ENCODE results near the gene MX2.

Gene MX2

GRCh38 chr21:41319273-41319672 is 42.6 kb upstream of the MX2 start:
- H4K20me1 ChIP-seq (ENCODE audit: insufficient read depth, low read length), result no peaks in the 10 kb centered on the region
- no peaks in the 10 kb centered on the region for H3K4me1 ChIP-seq (ENCODE audit: low read length)
- no peaks in the 10 kb centered on the region for H3K27me3 ChIP-seq (ENCODE audit: low read depth, low read length)
- no peaks in the 10 kb centered on the region for H3K79me2 ChIP-seq (ENCODE audit: low read length)
- H2AFZ ChIP-seq (ENCODE audit: low read depth, low read length), result no peak overlapping the region
- no peak overlapping the region for H3K4me3 ChIP-seq (ENCODE audit: low read length)
- no peaks in the 10 kb centered on the region for H3K36me3 ChIP-seq (replicated peaks; ENCODE audit: low read depth, low read length)
- no peak overlapping the region for H3K4me2 ChIP-seq (ENCODE audit: low read length)
- peaks cover 3% of the 10 kb centered on the region; the same call in 1 of the 2 replicates for H3K9me3 ChIP-seq (ENCODE audit: insufficient read depth, low read length)
- H3K9ac ChIP-seq (ENCODE audit: low read length), result no peak overlapping the region
- TF ChIP-seq, protein P1, sequence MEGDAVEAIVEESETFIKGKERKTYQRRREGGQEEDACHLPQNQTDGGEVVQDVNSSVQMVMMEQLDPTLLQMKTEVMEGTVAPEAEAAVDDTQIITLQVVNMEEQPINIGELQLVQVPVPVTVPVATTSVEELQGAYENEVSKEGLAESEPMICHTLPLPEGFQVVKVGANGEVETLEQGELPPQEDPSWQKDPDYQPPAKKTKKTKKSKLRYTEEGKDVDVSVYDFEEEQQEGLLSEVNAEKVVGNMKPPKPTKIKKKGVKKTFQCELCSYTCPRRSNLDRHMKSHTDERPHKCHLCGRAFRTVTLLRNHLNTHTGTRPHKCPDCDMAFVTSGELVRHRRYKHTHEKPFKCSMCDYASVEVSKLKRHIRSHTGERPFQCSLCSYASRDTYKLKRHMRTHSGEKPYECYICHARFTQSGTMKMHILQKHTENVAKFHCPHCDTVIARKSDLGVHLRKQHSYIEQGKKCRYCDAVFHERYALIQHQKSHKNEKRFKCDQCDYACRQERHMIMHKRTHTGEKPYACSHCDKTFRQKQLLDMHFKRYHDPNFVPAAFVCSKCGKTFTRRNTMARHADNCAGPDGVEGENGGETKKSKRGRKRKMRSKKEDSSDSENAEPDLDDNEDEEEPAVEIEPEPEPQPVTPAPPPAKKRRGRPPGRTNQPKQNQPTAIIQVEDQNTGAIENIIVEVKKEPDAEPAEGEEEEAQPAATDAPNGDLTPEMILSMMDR (IDR thresholded peaks at IDR 0.05; ENCODE audit: low read depth, low read length), result no peak
- TF ChIP-seq EZH2phosphoT487 (IDR thresholded peaks at IDR 0.05; ENCODE audit: low read depth), result no peak
- H3K27ac ChIP-seq (ENCODE audit: low read length), result no peak overlapping the region

DNA sequence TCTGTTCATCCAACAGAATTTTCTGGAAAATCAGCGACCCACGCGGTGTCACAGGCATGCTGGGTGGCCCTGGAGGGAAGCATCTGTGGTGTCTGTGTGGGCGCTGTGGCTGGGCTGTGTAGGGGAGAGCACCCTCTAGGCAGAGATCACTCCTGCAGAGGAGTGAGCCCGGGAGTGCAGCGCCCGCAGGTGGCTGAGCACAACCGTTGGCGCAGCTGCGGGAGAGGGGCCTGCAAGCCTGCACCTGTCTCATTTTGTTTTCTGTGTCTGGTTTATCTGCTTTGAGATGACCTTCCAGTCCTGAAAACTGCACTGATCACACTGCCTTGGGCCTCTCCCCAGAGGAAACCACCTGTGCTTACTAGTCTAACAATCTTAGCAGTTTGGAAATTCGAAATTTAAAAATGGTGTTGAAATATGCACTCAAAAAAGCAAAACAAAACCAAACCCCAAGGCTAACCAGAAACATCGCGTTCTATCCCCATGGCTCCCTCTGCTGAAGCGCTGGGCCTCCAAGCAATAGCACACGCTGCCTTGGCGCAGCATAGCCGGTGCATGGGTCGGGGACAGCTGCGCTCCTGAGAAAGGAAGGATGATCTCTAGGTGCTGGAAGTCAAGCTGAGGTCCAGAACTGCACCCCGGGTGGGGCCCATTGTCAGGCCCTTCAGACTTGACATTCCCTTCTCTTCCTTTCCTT is 40.5 kb upstream of the MX2 start:
- H2AFZ ChIP-seq (ENCODE audit: low read depth, low read length), result no peak overlapping the region
- H3K4me2 ChIP-seq (ENCODE audit: low read length), result no peak overlapping the region

DNA sequence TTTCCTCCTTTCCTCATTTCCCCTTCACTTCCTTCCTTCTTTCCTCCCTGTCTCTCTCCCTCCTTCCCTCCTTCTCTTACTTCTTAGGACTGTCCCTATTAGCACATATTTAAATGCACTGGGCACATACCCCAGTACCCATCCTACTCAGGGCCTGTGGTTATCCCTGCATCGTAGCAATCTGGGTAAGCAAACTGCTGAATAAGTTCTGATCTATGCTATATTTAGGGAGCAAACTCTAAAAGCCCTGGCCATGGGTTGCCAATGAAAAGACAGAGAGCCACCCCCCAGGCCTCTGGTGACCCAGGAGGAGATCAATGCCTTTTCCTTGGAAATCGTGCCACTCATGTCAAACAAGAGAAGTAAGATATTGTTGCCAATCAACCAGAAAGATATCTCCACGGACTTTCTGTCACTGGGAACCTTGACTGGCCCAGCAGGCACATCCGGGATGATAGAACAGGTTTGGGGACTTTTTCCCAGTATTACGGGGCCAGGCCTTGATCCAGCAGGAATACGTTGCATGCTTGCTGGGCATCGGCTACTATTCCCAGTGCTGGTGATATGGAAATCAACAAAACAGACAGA is 39.8 kb upstream of the MX2 start:
- Histone ChIP-seq H3K79me2 (ENCODE audit: low read length) (no peaks in the 10 kb centered on the region), H4K20me1 (ENCODE audit: insufficient read depth, low read length) (no peaks in the 10 kb centered on the region), H3K4me1 (ENCODE audit: low read length) (no peaks in the 10 kb centered on the region), H3K4me2 (ENCODE audit: low read length) (no peak overlapping the region), H3K27ac (ENCODE audit: low read length) (no peak overlapping the region), H3K9me3 (ENCODE audit: insufficient read depth, low read length) (peaks cover 3% of the 10 kb centered on the region; the same call in 1 of the 2 replicates), H3K9ac (ENCODE audit: low read length) (no peak overlapping the region), H3K27me3 (ENCODE audit: low read depth, low read length) (no peaks in the 10 kb centered on the region), H2AFZ (ENCODE audit: low read depth, low read length) (no peak overlapping the region), H3K4me3 (ENCODE audit: low read length) (no peak overlapping the region), H3K36me3 (replicated peaks; ENCODE audit: low read depth, low read length) (no peaks in the 10 kb centered on the region)
- TF ChIP-seq, protein P1 (IDR thresholded peaks at IDR 0.05; ENCODE audit: low read depth, low read length), result no peak
- no peak for TF ChIP-seq EZH2phosphoT487 (IDR thresholded peaks at IDR 0.05; ENCODE audit: low read depth)

More for the DNA sequence above, 40.5 kb upstream of the MX2 start:
- Histone ChIP-seq H3K9ac (ENCODE audit: low read length) (no peak overlapping the region), H3K36me3 (replicated peaks; ENCODE audit: low read depth, low read length) (no peaks in the 10 kb centered on the region), H3K4me3 (ENCODE audit: low read length) (no peak overlapping the region), H3K27me3 (ENCODE audit: low read depth, low read length) (no peaks in the 10 kb centered on the region), H3K27ac (ENCODE audit: low read length) (no peak overlapping the region), H4K20me1 (ENCODE audit: insufficient read depth, low read length) (no peaks in the 10 kb centered on the region), H3K9me3 (ENCODE audit: insufficient read depth, low read length) (peaks cover 3% of the 10 kb centered on the region; the same call in 1 of the 2 replicates), H3K4me1 (ENCODE audit: low read length) (no peaks in the 10 kb centered on the region), H3K79me2 (ENCODE audit: low read length) (no peaks in the 10 kb centered on the region)
- TF ChIP-seq EZH2phosphoT487 (IDR thresholded peaks at IDR 0.05; ENCODE audit: low read depth), result no peak
- TF ChIP-seq, protein P1 (IDR thresholded peaks at IDR 0.05; ENCODE audit: low read depth, low read length), result no peak

GRCh38 chr21:41322496-41323382 is 39.1 kb upstream of the MX2 start:
- Histone ChIP-seq H3K4me1 (ENCODE audit: low read length) (no peaks in the 10 kb centered on the region), H3K9ac (ENCODE audit: low read length) (no peak overlapping the region)

More at GRCh38 chr21:41322496-41323382, 39.1 kb upstream of the MX2 start:
- TF ChIP-seq, protein P1 (IDR thresholded peaks at IDR 0.05; ENCODE audit: low read depth, low read length), result no peak
- no peak overlapping the region for H3K27ac ChIP-seq (ENCODE audit: low read length)
- H3K4me2 ChIP-seq (ENCODE audit: low read length), result no peak overlapping the region
- no peaks in the 10 kb centered on the region for H3K79me2 ChIP-seq (ENCODE audit: low read length)
- H3K27me3 ChIP-seq (ENCODE audit: low read depth, low read length), result no peaks in the 10 kb centered on the region
- no peak overlapping the region for H3K4me3 ChIP-seq (ENCODE audit: low read length)
- H4K20me1 ChIP-seq (ENCODE audit: insufficient read depth, low read length), result no peaks in the 10 kb centered on the region
- no peaks in the 10 kb centered on the region for H3K36me3 ChIP-seq (replicated peaks; ENCODE audit: low read depth, low read length)
- peaks cover 3% of the 10 kb centered on the region; the same call in 1 of the 2 replicates for H3K9me3 ChIP-seq (ENCODE audit: insufficient read depth, low read length)
- no peak overlapping the region for H2AFZ ChIP-seq (ENCODE audit: low read depth, low read length)
